Neural progenitor cell (in vitro differentiated cells): ENCODE results near the gene RNF14. TPM values are rescaled to one million over a fixed set of nuclear protein-coding genes. Genes with fewer than 3 reads are reported as not detected.

Experiments
- DNase-seq: peaks from one replicate; pipeline ENCODE4 v3.0.0-alpha.2; 2016; ENCODE audit warnings: low spot score
- H2AFZ ChIP-seq: fragments of 200-600 bp; sonication (generic); replicated peaks from 2 replicates; pipeline ENCODE4 v1.6.1; 2016; ENCODE audit warnings: antibody characterized with exemption
- H3F3A ChIP-seq: fragments of 200-600 bp; sonication (generic); 2 replicates; pipeline ENCODE4 v1.6.1; 2016; ENCODE audit warnings: antibody characterized with exemption, low read depth
- H3K27ac ChIP-seq: fragments of 200-600 bp; sonication (generic); 2 replicates; pipeline ENCODE4 v1.5.1; 2016; ENCODE audit warnings: mild to moderate bottlenecking
- H3K27me3 ChIP-seq: fragments of 200-600 bp; sonication (generic); 2 replicates; pipeline ENCODE4 v1.6.1; 2016; ENCODE audit warnings: mild to moderate bottlenecking, moderate library complexity
- H3K36me3 ChIP-seq: fragments of 200-600 bp; sonication (generic); 2 replicates; pipeline ENCODE4 v1.5.1; 2016
- H3K4me1 ChIP-seq: fragments of 200-600 bp; sonication (generic); 2 replicates; pipeline ENCODE4 v1.6.1; 2016; ENCODE audit warnings: mixed run types
- H3K4me2 ChIP-seq: fragments of 200-600 bp; sonication (generic); 2 replicates; pipeline ENCODE4 v1.6.1; 2016
- H3K4me3 ChIP-seq: fragments of 200-600 bp; sonication (generic); 2 replicates; pipeline ENCODE4 v1.5.1; 2016
- H3K79me2 ChIP-seq: fragments of 200-600 bp; sonication (generic); 2 replicates; pipeline ENCODE4 v1.6.1; 2016; ENCODE audit warnings: low read depth
- H3K9ac ChIP-seq: fragments of 200-600 bp; sonication (generic); 2 replicates; pipeline ENCODE4 v1.6.1; 2016
- H3K9me3 ChIP-seq: fragments of 200-600 bp; sonication (generic); 2 replicates; pipeline ENCODE4 v1.5.1; 2016; ENCODE audit warnings: low read depth
- H4K20me1 ChIP-seq: fragments of 200-600 bp; sonication (generic); 2 replicates; pipeline ENCODE4 v1.6.1; 2016; ENCODE audit warnings: low read depth
- H3K27ac Mint-ChIP-seq: 3 replicates; pipeline ENCODE4 v1.8.0; 2021; ENCODE audit warnings: mixed read lengths
- H3K27me3 Mint-ChIP-seq: 2 replicates; pipeline ENCODE4 v1.8.0; 2022; ENCODE audit warnings: low read depth, mild to moderate bottlenecking, inconsistent platforms, moderate library complexity, mixed read lengths; ENCODE audit not compliant: insufficient read depth
- H3K36me3 Mint-ChIP-seq: 3 replicates; pipeline ENCODE4 v1.8.0; 2021; ENCODE audit warnings: mixed read lengths
- H3K4me1 Mint-ChIP-seq: 3 replicates; pipeline ENCODE4 v1.8.0; 2021; ENCODE audit warnings: mixed read lengths
- H3K4me3 Mint-ChIP-seq: 3 replicates; pipeline ENCODE4 v1.8.0; 2021; ENCODE audit warnings: mild to moderate bottlenecking, moderate library complexity, mixed read lengths
- H3K9me3 Mint-ChIP-seq: 3 replicates; pipeline ENCODE4 v1.8.0; 2020; ENCODE audit warnings: mixed read lengths
- EZH2 ChIP-seq: fragments of 200-600 bp; sonication (generic); IDR thresholded peaks from 2 replicates; pipeline ENCODE4 v1.6.1; 2017; ENCODE audit warnings: antibody characterized with exemption, mild to moderate bottlenecking, moderate library complexity
- EZH2phosphoT487 ChIP-seq: fragments of 200-600 bp; sonication (generic); IDR thresholded peaks from 2 replicates; pipeline ENCODE4 v1.6.1; 2017; ENCODE audit warnings: antibody characterized with exemption
- total RNA-seq: library from RNA; depleted of rRNA; stranded (reverse); fragments of >200 nt; gene quantifications from 2 replicates; pipeline ENCODE4 v1.2.3, GENCODE V29; 2015; ENCODE audit warnings: low replicate concordance
- TF ChIP-seq, protein P1 (sequence below): fragments of 200-600 bp; sonication (generic); IDR thresholded peaks from 2 replicates; pipeline ENCODE4 v1.5.1; 2017; ENCODE audit warnings: antibody characterized with exemption, mild to moderate bottlenecking

RNF14 gene
- total RNA-seq, 1 donor from 2014 or later, result 41.2 TPM

DNA sequence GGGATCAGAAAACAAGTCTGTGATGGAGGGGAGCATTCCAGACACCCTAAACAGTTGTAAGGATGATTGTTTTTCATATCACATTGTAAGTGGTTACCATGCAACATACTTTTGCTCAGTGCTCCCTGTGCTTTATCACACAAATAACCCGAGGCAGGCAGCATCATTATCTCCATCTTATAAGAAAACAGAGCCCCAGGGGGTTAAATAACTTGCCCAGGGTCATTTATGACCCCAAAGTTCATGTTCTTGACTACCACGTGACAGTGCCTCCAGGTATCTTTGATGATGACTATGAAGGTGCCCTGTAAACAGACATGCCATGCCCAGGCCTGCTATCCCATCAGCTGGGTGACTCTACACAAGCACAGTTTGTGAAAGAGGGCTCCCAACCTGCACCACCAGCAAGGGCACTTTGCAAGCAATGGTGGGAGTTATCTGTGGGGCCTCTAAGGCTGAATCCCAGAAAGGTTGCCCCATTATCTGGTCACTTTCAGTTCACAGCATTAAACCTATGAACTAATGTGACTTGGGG, 34.4 kb downstream of the RNF14 start:
- Histone ChIP-seq H3K9me3 (no peaks in the 10 kb centered on the region), H3F3A (peaks cover 4% of the 10 kb centered on the region), H3K36me3 (no peaks in the 10 kb centered on the region), H3K27ac (no peak overlapping the region), H4K20me1 (no peaks in the 10 kb centered on the region), H3K27me3 (no peaks in the 10 kb centered on the region), H3K4me3 (no peak overlapping the region), H3K4me2 (no peak overlapping the region), H3K79me2 (no peaks in the 10 kb centered on the region), H3K4me1 (no peaks in the 10 kb centered on the region), H2AFZ (no peak overlapping the region), H3K9ac (no peak overlapping the region)
- peaks cover 2% of the 10 kb centered on the region for H3K27me3 Mint-ChIP-seq
- no peaks in the 10 kb centered on the region for H3K9me3 Mint-ChIP-seq
- H3K36me3 Mint-ChIP-seq, result peaks cover 25% of the 10 kb centered on the region
- TF ChIP-seq EZH2phosphoT487, result no peak
- TF ChIP-seq, protein P1, sequence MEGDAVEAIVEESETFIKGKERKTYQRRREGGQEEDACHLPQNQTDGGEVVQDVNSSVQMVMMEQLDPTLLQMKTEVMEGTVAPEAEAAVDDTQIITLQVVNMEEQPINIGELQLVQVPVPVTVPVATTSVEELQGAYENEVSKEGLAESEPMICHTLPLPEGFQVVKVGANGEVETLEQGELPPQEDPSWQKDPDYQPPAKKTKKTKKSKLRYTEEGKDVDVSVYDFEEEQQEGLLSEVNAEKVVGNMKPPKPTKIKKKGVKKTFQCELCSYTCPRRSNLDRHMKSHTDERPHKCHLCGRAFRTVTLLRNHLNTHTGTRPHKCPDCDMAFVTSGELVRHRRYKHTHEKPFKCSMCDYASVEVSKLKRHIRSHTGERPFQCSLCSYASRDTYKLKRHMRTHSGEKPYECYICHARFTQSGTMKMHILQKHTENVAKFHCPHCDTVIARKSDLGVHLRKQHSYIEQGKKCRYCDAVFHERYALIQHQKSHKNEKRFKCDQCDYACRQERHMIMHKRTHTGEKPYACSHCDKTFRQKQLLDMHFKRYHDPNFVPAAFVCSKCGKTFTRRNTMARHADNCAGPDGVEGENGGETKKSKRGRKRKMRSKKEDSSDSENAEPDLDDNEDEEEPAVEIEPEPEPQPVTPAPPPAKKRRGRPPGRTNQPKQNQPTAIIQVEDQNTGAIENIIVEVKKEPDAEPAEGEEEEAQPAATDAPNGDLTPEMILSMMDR, result no peak
- no peak for TF ChIP-seq EZH2
- no peak for DNase-seq
- H3K4me1 Mint-ChIP-seq, result no peaks in the 10 kb centered on the region
- H3K27ac Mint-ChIP-seq, result no peak overlapping the region
- H3K4me3 Mint-ChIP-seq, result no peak overlapping the region

DNA sequence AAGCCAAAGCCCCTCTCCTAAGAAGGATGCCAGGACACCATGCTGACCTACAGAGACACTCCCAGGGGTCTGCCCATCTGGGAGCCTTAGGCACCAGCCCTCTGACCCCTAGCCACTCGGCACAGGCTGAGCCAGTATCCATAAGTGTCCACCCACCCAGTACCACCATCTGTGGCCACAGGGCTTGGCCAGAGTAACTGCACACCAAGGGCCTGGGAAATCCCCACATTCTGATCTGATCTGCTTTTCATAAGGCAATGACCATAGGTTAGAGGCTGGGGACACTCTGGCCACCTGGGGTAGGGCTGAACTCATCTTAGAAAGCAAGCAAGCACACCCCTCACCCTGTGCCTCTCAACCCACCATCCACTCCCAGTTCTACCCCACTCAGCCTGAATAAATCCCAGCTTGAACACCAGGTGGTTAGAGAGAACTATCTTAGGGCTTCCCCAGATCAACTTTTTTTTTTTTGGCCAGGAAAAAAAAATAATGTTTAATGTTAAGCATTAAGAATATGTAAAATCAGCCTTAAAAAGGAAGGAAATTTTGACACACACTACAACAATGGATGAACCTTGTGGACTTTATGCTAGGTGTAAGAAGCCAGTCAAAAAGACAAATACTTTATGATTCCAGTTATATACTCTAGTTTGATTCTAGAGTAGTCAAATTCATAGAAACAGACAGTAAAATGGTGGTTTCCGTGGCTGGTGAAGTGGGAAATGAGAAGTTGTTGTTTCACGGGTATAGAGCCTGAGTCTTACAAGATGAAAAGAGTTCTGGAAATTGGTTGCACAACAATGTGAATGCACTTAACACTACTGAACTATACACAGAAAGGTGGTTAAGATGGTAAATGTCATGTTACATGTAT, 37.7 kb downstream of the RNF14 start:
- no peak overlapping the region for H3K4me2 ChIP-seq
- no peaks in the 10 kb centered on the region for H3K4me1 ChIP-seq
- H3K36me3 Mint-ChIP-seq, result peaks cover 23% of the 10 kb centered on the region
- H3K27ac ChIP-seq, result no peak overlapping the region
- no peak for DNase-seq
- H3F3A ChIP-seq, result no peaks in the 10 kb centered on the region
- no peak overlapping the region for H3K4me3 ChIP-seq
- H3K9me3 Mint-ChIP-seq, result no peaks in the 10 kb centered on the region
- TF ChIP-seq, protein P1, result no peak
- TF ChIP-seq EZH2 (no peak), EZH2phosphoT487 (no peak)
- no peaks in the 10 kb centered on the region for H3K36me3 ChIP-seq
- no peaks in the 10 kb centered on the region for H3K27me3 ChIP-seq
- H3K79me2 ChIP-seq, result no peaks in the 10 kb centered on the region
- no peak overlapping the region for H3K27ac Mint-ChIP-seq
- H3K4me3 Mint-ChIP-seq, result no peak overlapping the region
- H3K27me3 Mint-ChIP-seq, result peaks cover 2% of the 10 kb centered on the region
- no peaks in the 10 kb centered on the region for H4K20me1 ChIP-seq
- no peaks in the 10 kb centered on the region for H3K4me1 Mint-ChIP-seq
- H3K9me3 ChIP-seq, result no peaks in the 10 kb centered on the region
- no peak overlapping the region for H2AFZ ChIP-seq
- no peak overlapping the region for H3K9ac ChIP-seq

DNA sequence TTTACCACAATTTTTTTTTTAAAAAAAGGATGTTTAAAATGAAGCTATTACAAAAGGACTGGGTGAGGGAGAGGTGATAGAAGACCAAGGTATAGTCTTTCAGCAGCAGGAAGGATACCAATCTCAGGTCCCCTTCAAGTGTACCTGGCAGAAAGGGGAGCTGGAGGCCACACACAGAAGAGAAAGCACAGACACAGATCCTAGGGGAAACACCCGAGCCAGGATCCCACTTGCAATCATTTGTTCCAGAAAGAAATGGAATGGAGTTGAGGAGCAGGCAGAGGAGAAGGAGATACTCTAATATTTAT, 38.3 kb downstream of the RNF14 start:
- Mint-ChIP-seq H3K4me1 (peaks cover 5% of the 10 kb centered on the region), H3K4me3 (no peak overlapping the region), H3K36me3 (peaks cover 23% of the 10 kb centered on the region), H3K27me3 (peaks cover 2% of the 10 kb centered on the region), H3K27ac (no peak overlapping the region), H3K9me3 (no peaks in the 10 kb centered on the region)
- H4K20me1 ChIP-seq, result no peaks in the 10 kb centered on the region
- no peaks in the 10 kb centered on the region for H3K79me2 ChIP-seq
- no peak overlapping the region for H2AFZ ChIP-seq
- no peaks in the 10 kb centered on the region for H3K4me1 ChIP-seq
- DNase-seq, result no peak
- no peak overlapping the region for H3K4me2 ChIP-seq
- no peak overlapping the region for H3K9ac ChIP-seq
- H3K36me3 ChIP-seq, result no peaks in the 10 kb centered on the region
- TF ChIP-seq EZH2, result no peak
- TF ChIP-seq EZH2phosphoT487, result no peak
- TF ChIP-seq, protein P1, result no peak
- H3K27ac ChIP-seq, result no peak overlapping the region
- H3K27me3 ChIP-seq, result no peaks in the 10 kb centered on the region
- H3F3A ChIP-seq, result no peaks in the 10 kb centered on the region
- no peak overlapping the region for H3K4me3 ChIP-seq
- no peaks in the 10 kb centered on the region for H3K9me3 ChIP-seq
